ENCODE measurements around the gene IGF1R.

- TF ChIP-seq POLR2A (IDR thresholded peaks at IDR 0.05; ENCODE audit: low read length) (no peak), GATA1 (IDR thresholded peaks at IDR 0.05; ENCODE audit: low read depth, low read length) (no peak)
These were observed 247.8 kb downstream of the IGF1R start for GRCh38 chr15:98896002-98896721.
